Testis (tissue), 2 donors: ENCODE measurements around the gene CDRT4.

Source experiments
- CTCF ChIP-seq, 3 experiments: fragments of 450-650 bp in 2 of 3; fragments of 200-600 bp in 1 of 3; sonication (generic) in 1 of 3; IDR thresholded peaks; one replicate each; pipeline ENCODE4 v1.5.1; 2016 to 2019; ENCODE audit warnings: antibody characterized with exemption in 3 of 3, mild to moderate bottlenecking in 2 of 3, moderate library complexity in 1 of 3
- POLR2A ChIP-seq: fragments of 450-650 bp; IDR thresholded peaks from one replicate; pipeline ENCODE4 v1.6.1; 2017; ENCODE audit warnings: antibody characterized with exemption, mild to moderate bottlenecking, moderate library complexity

- no peak for TF ChIP-seq CTCF (IDR thresholded peaks at IDR 0.05)
- TF ChIP-seq POLR2A = no peak
Measured at GRCh38 chr17:15468126-15468525, 705 bp upstream of the CDRT4 start.
